Measurements from ENCODE around the gene PDF.

Gene PDF

DNA sequence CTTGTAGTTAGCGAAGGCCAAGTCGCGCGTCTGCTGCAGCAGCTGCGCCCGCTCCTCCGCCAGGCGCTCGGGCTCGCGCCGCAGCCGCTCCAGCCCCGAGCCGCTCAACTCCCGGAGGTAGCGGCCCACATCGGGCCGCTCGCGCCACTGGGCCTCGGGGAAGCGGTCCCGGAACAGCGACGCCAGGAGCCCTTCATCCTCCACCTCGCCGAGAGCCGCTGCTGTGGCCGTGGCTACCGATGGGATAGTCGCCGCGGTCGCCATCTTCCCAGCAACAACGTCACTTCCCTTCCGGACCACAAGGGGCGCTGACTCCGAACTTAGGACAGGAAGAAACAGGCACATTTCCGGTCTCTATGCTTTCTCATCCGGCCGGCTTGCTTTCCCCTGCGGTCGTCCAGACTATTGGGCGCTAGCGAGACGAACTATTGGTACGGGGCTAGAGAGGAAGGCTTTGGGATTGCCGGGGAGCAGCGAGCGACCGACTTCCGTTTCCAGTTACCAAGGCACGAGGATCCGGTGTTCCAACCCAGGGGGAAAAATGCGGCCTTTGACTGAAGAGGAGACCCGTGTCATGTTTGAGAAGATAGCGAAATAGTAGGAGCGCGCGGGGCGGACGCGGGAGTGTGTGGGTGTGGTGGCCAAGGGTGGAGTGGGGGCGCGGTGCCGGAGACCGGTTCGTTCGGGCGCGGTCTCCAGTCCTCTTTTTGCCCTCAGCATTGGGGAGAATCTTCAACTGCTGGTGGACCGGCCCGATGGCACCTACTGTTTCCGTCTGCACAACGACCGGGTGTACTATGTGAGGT is 9.1 kb upstream of the PDF start, which contains the start of the genes COG8 and NIP7:
Gene COG8 (minus strand): TSS at position 276 of the 806 bp plus-strand sequence. CDS start 12 bp downstream, at position 264.
Gene NIP7 (plus strand): TSS at position 484 of the 806 bp plus-strand sequence. CDS start 58 bp downstream, at position 542.
- peak; percentile 82 to 87 for DNase-seq (ENCODE audit: low read depth in 2 of 2)

GRCh38 chr16:69338557-69339288 is 8.3 kb upstream of the PDF start:
- DNase-seq (ENCODE audit: low read depth in 2 of 2): peak in 1 of 2 donors; percentile 13

DNA sequence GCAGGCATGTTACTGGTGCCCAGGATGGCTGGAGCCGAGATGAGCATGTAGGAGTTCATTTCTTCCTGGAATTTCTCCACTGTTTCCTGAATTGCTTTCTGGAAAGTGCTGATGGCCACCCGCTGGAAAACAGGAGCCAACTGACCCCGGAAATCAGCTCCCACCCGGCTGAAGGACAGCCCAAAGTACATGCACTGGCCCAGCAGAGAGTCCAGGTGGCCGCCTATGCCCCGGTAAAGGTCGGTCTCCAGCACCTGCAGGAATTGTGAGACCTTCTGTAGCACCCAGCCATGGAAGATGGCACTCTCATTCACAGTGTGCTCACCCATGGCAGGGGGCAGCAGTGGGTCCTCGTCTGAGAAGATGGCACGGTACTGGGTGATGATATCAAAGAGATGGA is 4.3 kb upstream of the PDF start:
- DNase-seq (ENCODE audit: low read depth in 2 of 2): no peak

DNA sequence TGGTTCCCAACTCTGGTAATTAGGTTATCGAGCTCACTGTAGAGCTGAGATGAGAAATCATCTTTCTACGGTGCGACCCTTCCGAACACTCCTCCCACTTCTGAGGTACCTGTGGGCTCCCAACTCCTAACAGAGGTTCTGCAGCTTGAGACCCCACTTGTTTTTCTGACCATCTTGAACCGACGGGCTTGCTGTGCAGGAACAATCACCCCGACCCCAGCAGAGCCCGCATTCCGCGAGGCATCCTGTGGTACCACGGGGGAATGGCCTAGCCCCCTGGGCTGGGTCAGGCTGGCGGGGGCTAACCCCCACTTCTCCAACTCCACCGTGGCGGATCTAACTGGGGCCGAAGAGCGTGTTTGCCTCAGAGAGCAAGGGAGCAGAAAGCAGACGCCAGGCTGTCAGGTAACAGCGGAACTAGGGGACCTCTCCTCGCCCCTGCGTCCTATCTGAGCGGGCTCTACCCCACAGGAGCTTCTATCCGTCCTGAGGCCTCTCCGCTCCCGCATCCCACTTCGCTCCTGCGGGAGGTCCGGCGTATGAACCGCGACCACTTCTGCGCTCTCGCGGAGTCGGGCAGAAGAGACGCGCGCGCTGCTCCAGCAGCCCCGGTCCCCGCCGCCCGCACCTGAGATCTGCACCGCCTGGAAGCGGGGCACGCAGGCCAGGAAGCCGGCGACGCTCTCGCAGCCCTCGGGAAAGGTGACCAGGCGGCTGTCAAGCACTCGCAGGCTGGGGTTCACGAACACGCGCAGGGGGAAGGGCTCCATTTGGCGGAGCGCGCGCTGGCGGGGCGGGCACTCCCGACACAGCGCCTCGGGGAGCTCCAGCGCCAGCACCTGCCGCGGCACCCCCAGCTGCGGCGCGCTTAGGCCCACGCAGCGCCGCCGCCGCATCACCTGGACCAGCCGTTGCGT is 761 bp downstream of the PDF start:
- DNase-seq (ENCODE audit: low read depth in 2 of 2): peak in 1 of 2 donors; percentile 43

DNA sequence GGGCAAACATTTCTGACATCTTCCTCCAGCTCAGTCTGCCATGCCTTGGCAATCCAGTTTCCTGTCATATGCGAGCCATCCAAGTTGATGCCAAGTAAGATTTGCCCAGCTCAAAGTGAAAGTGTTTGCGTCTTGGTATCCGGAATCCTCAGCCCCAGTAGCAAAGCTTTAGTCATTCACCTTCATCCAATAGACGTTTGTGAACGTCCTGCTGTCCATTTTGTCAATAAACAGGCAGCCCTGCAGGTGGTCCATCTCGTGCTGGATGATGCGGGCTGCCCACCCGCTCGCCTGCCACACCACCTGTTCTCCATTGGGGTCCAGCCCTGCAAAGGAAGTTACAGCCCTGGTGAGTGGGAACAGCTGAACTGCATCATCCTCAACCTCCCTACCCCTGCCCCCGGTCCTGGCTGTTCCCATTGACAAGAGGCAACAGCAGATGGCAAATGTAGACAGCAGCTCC is 1.5 kb downstream of the PDF start:
- DNase-seq (ENCODE audit: low read depth in 2 of 2): no peak

- DNase-seq (ENCODE audit: low read depth in 2 of 2): no peak
Measured at GRCh38 chr16:69327585-69328310, 2.6 kb downstream of the PDF start.

- no peak for DNase-seq (ENCODE audit: low read depth in 2 of 2)
Measured at GRCh38 chr16:69326172-69326873, 4.1 kb downstream of the PDF start.

DNA sequence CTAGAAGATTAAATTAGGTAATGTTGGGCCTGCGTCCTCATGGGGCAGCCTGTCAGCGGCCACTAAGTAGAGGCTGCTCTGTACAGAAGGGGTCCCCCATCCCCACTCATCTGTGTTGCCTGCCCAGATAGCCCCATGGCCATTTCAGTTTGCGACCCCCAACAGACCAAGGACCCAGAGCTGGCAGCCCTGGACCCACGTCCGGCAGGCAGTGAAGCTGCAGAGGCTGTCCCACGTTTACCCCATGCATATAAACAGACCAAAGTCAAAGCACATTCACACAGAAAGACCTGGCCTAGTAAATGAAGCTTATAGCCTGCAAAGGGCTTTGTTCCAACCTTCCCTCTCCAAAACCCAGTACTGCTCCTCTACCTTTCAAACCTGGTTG is 4.6 kb downstream of the PDF start:
- no peak for DNase-seq (ENCODE audit: low read depth in 2 of 2)

DNA sequence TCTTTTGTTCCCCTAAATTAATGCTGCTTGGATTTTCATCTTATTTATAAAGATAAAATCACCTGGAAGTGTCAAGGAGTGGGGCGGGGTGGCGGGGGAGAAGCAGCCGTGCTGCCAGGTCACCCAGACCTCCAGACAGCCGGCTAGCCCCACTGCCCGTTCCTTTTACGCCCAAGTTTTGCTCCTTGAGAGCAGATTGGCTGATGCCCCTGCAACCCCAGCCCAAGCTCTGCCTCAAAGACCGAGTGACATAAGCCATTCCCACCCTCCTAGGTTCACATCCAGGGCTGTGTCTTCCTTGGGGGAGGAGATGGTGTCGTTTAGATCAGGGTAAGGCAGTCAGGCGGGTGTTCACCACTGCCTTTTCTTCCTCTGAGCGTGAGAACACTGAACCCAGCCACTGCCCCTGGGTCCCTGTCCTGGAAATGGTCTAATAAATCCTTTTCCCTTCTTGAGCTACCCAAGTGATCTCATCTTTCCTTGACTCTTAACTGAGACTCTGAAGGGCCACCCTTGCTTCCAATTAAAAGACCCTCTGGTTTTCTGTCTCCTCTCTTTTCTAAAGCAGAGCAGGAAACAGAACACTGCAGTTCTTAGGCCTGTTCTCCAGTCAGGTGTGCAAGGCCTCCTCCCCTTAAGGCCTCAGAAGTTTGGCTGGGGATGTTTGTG is 5.7 kb downstream of the PDF start:
- no peak for DNase-seq (ENCODE audit: low read depth in 2 of 2)

GRCh38 chr16:69324013-69324531 is 6.3 kb downstream of the PDF start:
- DNase-seq (ENCODE audit: low read depth in 2 of 2): no peak

DNA sequence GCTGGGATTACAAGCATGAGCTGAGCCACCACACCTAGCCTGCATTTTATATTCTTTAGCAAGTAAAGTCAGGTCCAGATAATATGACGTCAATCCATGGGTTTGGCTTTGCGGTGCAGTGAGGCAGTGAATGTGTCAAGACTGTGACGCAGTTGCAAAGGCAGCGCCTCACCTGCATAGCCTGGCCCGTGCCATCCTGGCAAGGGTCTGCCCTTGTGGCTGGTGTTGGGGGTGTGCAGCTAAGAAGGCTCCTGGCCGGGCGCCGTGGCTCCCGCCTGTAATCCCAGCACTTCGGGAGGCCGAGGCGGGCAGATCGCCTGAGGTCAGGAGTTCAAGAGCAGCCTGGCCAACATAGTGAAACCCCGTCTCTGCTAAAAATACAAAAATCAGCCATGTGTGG is 7.0 kb downstream of the PDF start:
- no peak for DNase-seq (ENCODE audit: low read depth in 2 of 2)

GRCh38 chr16:69322343-69322742 is 8.0 kb downstream of the PDF start:
- DNase-seq (ENCODE audit: low read depth in 2 of 2): no peak

GRCh38 chr16:69321080-69321479 is 9.3 kb downstream of the PDF start:
- DNase-seq (ENCODE audit: low read depth in 2 of 2): no peak

- DNase-seq (ENCODE audit: low read depth in 2 of 2): no peak
Measured at GRCh38 chr16:69320740-69321073, 9.7 kb downstream of the PDF start.

- no peak for DNase-seq (ENCODE audit: low read depth in 2 of 2)
Measured at GRCh38 chr16:69319826-69320739, 10.3 kb downstream of the PDF start.

GRCh38 chr16:69319381-69319780 is 11.0 kb downstream of the PDF start:
- no peak for DNase-seq (ENCODE audit: low read depth in 2 of 2)

DNA sequence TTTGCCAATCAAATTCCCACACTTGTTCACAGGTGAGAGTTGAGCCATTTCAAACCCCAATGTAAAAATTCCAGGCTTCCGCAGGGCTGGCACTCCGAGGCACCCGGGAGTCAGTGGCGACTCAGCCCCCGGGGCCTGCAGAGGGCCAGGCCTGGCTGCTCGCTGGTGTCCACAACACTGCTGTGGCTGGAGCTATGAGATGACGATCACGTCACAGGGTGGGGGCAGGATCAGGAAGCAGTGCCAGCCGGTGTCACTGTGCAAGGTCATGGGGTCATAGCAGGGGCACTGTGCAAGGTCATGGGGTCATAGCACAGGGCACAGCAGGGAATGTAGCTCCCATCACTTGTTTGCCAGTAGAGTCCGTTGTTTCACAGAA is 11.5 kb downstream of the PDF start:
- DNase-seq (ENCODE audit: low read depth in 2 of 2): no peak

DNA sequence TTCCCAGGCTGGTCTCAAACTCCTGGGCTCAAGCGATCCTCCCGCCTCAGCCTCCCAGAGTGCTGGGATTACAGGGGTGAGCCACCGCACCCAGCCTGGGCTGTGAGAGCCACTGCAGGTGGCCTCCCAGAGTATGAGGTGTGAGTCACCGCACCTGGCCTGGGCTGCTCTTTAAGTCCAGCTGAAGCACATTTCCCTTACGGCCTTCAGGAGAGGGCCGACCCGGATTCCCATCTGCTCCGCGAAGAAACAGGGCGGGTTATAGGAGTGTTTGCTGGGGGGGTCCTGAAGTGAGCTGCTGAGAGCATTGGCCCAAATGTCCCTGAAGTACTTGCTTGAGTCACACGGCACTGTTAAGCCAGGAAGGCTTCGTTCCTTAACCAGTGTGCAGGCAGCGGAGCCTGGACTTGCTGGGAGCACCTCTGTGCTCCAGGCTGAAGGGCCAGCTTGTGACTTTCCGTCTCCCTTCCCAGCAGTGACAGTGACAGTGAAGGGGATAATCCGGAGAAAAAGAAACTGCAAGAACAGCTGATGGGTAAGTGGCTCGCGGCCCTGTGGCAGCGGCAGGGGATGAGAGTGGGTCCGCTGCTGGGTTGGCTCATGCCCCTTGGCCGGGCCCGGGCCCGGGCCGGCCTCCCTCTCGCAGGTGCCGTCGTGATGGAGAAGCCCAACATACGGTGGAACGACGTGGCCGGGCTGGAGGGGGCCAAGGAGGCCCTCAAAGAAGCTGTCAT is 12.0 kb downstream of the PDF start:
- DNase-seq (ENCODE audit: low read depth in 2 of 2): no peak

All from stimulated activated CD8-positive, alpha-beta memory T cell treated with anti-CD3 and anti-CD28 coated beads, Interleukin-7, amount 100 ng/mL, for 4 hours (primary cell).